T-helper 17 cell (primary cell): ENCODE data around the gene C9orf50. TPM values are rescaled to one million over a fixed set of nuclear protein-coding genes. Genes with fewer than 3 reads are reported as not detected.

Source experiments
- ATAC-seq: fragments of 150-1000 bp; cut with Tn5 transposase; 2 replicates; pipeline ENCODE4 v1.10.0; 2021; ENCODE audit warnings: mild to moderate bottlenecking, moderate library complexity
- DNase-seq, 3 donors: peaks; one replicate each; pipeline versions ENCODE4 v3.0.0 to v3.0.0-alpha.2; 2020 to 2021
- H3K9me3 ChIP-seq: one replicate; pipeline ENCODE4 v1.7.0; 2013; ENCODE audit warnings: low read length, mild to moderate bottlenecking; ENCODE audit not compliant: control insufficient read depth, poor library complexity, severe bottlenecking
- H3K27ac Mint-ChIP-seq: one replicate; pipeline ENCODE4 v1.8.0; 2022; ENCODE audit warnings: mild to moderate bottlenecking, moderate library complexity, mixed read lengths
- H3K27me3 Mint-ChIP-seq: one replicate; pipeline ENCODE4 v1.8.0; 2022; ENCODE audit warnings: mixed read lengths
- H3K36me3 Mint-ChIP-seq: one replicate; pipeline ENCODE4 v1.8.0; 2022; ENCODE audit warnings: low read depth, mixed read lengths
- H3K4me1 Mint-ChIP-seq: one replicate; pipeline ENCODE4 v1.8.0; 2022; ENCODE audit warnings: mild to moderate bottlenecking, mixed read lengths
- H3K4me3 Mint-ChIP-seq: one replicate; pipeline ENCODE4 v1.8.0; 2022; ENCODE audit warnings: mild to moderate bottlenecking, moderate library complexity, mixed read lengths
- total RNA-seq, 4 donors: library from RNA in 2 of 4; stranded (reverse) in 2 of 4; gene quantifications; one replicate each; pipeline ENCODE4 v1.2.3 and lab custom pipeline; 2022 to 2026

Gene C9orf50
- total RNA-seq, 2 donors from 2014 or later: not detected

DNA sequence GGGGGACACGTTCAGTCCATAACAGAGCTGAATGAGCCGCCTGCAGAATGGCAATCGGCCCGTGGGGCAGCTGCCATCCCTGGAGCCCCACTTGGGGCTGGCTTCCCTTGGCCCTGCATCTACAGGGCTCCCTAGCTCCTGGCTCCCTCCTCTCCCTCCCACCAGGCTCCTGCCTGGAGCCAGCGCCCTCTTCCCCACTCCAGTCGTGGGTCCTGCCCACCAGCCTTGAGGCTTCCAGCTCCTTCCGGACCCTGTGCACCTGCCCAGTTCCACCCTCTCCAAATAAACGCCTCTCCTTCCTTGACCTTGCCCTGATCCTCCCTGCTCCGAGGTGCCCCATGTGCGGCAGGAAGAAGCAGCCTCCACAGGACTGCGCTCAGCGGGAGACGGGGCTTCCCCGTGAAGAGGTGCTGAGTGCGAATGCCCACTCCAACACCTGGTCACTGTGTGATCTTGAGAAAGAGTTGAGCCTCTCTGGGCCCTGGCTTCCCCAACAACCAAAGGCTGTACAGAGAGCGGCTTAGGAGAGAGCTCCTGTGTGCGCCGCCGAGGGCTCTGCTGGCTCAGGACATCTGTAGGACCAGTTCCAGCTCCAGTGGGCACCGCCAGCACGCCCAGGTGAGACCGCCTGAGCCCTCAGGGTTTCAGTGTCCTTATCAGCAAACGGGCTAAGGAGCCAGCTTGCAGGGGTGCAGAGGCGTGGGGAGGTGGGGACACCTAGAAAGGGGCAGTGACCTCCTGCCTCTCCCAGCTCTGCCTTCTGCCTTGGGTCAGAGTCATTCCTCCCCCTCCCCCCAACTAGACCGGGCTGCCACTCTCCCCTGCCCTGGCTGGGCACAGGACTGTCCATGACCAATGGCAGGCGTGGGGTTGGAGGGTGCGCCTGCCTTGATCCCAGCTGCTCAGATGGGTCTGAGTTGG is 12.1 kb downstream of the C9orf50 start:
- no peak for DNase-seq
- H3K36me3 Mint-ChIP-seq: no peaks in the 10 kb centered on the region
- peak overlapping the region; percentile 67 for H3K4me3 Mint-ChIP-seq
- H3K9me3 ChIP-seq: no peaks in the 10 kb centered on the region
- H3K27ac Mint-ChIP-seq: peak overlapping the region; percentile 94
- ATAC-seq: no peak
- no peaks in the 10 kb centered on the region for H3K27me3 Mint-ChIP-seq
- H3K4me1 Mint-ChIP-seq: peaks cover 29% of the 10 kb centered on the region

DNA sequence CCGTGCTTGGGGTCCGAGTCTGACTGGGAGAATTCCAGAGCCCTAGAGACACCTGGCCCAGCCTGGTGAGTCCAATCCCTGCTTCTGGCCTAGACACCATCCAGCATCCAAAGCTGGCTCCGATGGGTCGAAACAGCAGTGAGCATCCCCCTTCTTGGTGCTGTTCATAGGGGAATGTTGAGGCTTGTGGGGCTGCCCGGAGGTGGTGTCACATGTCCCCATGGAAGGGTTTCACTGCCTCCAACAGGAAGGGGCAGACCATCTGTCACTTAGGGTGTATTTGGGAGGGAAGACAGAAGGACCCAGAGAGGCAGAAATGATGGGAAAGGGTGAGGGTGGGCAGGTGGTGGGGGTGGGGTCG is 13.9 kb downstream of the C9orf50 start:
- DNase-seq: no peak
- Mint-ChIP-seq H3K27me3 (no peaks in the 10 kb centered on the region), H3K4me1 (peaks cover 32% of the 10 kb centered on the region), H3K36me3 (no peaks in the 10 kb centered on the region), H3K4me3 (no peak overlapping the region), H3K27ac (peak overlapping the region; percentile 94)
- no peaks in the 10 kb centered on the region for H3K9me3 ChIP-seq
- ATAC-seq: no peak

DNA sequence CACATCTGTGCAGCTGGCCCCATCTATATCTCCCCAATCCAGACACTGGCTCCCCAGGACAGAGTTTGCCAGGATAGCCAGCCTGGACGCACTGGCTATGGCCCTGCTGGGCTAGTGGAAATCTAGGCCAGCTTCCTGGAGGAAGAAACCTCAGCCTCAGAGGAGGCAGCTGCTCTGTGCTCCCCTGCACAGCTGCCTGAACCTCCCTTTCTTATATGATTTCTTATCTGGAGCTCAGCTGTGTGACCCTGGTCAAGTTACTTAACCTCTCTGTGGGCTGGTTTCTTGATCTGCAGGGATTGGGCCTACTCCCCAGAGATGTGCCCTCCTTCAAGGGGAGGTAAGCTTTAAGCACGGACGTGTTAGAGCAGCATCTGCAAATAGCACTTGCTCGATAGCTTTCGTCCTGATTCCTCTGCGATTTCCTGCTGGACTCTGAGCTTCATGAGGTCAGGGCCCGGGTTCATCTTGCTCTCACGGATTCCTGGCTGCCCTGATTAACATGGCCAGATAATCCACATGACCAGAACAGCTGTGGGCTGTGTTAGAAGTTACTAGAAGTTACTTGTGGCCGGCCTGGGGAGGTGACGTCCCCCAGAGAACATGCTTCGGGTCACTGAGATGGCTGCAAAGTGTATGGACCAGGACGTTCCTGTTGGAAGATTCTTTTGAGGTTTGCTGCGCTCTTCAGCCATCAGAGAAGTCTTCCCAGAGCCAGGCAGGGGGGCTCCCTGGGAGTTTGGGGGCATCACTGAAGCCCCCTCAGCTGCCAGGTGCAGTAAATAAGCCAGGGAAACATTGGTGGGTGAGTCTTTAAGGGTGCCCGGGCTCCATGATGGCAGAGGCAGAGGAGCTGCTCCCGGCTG is 14.5 kb downstream of the C9orf50 start:
- H3K27me3 Mint-ChIP-seq: no peaks in the 10 kb centered on the region
- peaks cover 32% of the 10 kb centered on the region for H3K4me1 Mint-ChIP-seq
- H3K9me3 ChIP-seq: no peaks in the 10 kb centered on the region
- DNase-seq: no peak
- H3K27ac Mint-ChIP-seq: peak overlapping the region; percentile 94
- H3K4me3 Mint-ChIP-seq: peak overlapping the region; percentile 36
- ATAC-seq: no peak
- H3K36me3 Mint-ChIP-seq: no peaks in the 10 kb centered on the region

DNA sequence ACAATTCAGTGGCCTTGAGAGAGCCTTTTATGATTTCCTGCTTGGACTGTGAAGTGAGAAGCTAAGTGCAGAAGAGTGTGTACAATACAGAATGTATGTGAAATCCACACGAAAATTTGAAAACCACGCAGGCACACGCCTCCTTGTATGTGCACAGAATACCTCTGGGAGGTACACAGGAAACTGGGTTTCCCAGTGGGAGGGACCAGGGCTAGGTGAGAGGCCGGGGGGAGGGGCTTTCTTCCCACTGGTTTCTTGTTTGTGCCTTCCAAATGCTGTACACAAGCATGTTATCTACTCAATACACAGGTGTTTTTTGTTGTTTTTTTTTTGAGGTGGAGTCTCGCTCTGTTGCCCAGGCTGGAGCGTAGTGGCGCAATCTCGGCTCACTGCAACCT is 16.1 kb downstream of the C9orf50 start:
- H3K4me1 Mint-ChIP-seq: peaks cover 27% of the 10 kb centered on the region
- no peak for ATAC-seq
- no peak overlapping the region for H3K4me3 Mint-ChIP-seq
- DNase-seq: no peak
- H3K27ac Mint-ChIP-seq: no peak overlapping the region
- no peaks in the 10 kb centered on the region for H3K36me3 Mint-ChIP-seq
- H3K27me3 Mint-ChIP-seq: no peaks in the 10 kb centered on the region
- no peaks in the 10 kb centered on the region for H3K9me3 ChIP-seq

DNA sequence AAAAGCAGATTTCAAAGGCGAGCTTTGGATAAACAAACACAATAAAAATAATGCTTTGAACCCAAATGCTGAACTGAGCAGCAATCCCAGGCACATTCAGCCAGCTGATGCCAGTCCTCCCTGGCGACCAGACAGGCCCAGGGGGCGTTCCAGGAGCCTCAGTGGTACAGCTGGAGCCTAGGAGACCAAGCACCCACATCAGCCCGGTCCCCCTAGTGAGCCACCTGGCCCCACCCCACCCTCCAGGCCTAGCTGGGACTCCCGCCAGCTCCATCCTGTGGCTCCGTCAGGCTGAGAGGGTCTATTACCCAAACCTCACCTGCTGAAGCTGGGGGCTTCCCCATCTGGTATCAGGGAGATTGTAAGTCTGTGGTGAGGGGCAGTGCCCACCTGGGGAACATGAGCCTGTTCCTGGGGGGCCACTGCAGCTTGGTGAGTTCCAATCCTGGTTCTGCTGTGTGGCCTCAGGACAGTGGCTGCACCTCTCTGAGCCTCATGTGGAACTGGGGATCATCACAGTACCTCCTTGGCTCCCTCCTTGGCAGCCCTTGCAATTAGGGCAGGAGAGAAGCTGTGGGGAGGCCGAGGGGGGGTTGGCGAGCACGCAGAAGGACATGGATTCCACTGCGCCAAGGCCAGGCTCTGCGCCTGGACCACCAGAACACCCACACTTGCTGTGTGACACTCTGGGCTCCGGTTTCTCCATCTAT is 16.7 kb downstream of the C9orf50 start:
- H3K27ac Mint-ChIP-seq: no peak overlapping the region
- no peaks in the 10 kb centered on the region for H3K36me3 Mint-ChIP-seq
- no peak overlapping the region for H3K4me3 Mint-ChIP-seq
- H3K27me3 Mint-ChIP-seq: no peaks in the 10 kb centered on the region
- H3K4me1 Mint-ChIP-seq: peaks cover 24% of the 10 kb centered on the region
- DNase-seq (no peak), ATAC-seq (no peak)
- H3K9me3 ChIP-seq: no peaks in the 10 kb centered on the region

DNA sequence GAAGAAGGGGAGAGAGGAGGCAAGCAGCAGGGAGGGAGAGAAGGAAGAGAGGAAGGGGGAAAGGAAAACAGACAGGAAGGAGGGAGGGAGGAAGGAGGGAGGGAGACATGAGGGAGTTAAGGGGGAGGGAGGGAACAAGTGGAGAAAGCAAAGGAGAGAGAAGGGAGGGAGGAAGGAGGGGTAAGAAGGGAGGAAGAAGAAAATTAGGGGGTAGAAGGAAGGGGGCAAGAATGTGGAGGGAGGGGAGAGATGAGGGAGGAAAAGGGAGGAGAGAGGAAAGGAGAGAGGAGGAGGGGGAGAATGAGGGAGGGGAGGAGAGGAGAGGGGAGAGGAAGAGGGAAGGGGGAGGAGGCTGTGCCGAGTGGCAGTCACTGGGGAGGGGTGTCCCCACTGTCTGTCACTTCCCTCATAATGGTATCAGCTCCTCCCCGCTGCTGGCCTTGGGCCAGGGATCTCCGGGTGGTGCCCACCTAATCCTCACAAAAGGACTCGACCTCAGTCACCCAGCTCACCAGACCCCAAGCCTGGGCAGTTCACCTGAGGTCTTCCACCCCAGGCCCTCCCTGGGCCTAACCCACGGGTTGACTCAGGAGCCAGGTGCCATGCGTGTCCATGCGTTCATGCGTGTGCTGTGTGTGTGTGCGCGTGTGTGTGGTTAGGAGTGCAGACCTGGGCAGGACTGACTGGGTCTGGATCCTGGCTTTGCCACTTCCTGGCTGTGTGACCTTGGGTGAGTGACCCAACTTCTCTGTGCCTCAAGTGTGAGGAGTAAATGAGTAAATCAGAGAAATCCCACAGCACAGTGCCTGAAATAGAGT is 18.1 kb downstream of the C9orf50 start:
- no peak for ATAC-seq
- no peaks in the 10 kb centered on the region for H3K9me3 ChIP-seq
- no peak for DNase-seq
- H3K27me3 Mint-ChIP-seq: no peaks in the 10 kb centered on the region
- no peak overlapping the region for H3K4me3 Mint-ChIP-seq
- no peak overlapping the region for H3K27ac Mint-ChIP-seq
- no peaks in the 10 kb centered on the region for H3K36me3 Mint-ChIP-seq
- peaks cover 26% of the 10 kb centered on the region for H3K4me1 Mint-ChIP-seq

DNA sequence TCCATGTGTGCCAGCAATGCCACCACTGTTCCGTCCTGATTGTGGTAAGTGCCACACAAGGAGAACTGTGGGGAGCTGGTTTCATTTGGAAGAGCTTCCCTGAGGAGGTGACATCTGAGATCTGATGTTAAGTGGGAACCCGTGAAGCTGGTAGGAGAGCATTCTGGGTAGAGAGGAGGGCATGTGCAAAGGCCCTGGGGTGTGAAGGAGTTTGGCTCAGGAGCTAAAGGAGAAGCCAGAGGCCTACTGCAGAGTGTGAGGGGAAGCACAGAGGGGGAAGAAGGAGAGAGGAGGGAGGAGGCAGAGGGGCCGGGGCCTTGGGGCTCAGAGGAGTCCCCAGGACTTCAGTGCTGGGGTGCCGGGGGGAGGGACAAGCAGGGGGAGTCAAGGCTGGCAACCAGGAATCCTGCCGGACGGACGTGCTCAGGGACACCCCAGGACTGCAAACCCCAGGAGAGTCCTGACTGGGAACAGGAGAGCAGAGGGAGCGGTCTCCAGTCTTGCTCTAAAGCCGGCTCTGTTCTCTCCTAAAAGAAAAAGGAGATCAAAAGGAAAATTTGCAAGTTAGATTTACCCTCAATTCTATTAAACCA is 19.7 kb downstream of the C9orf50 start:
- Mint-ChIP-seq H3K36me3 (no peaks in the 10 kb centered on the region), H3K4me3 (no peak overlapping the region), H3K4me1 (peaks cover 21% of the 10 kb centered on the region), H3K27ac (no peak overlapping the region), H3K27me3 (no peaks in the 10 kb centered on the region)
- ATAC-seq (no peak), DNase-seq (no peak)
- no peaks in the 10 kb centered on the region for H3K9me3 ChIP-seq

DNA sequence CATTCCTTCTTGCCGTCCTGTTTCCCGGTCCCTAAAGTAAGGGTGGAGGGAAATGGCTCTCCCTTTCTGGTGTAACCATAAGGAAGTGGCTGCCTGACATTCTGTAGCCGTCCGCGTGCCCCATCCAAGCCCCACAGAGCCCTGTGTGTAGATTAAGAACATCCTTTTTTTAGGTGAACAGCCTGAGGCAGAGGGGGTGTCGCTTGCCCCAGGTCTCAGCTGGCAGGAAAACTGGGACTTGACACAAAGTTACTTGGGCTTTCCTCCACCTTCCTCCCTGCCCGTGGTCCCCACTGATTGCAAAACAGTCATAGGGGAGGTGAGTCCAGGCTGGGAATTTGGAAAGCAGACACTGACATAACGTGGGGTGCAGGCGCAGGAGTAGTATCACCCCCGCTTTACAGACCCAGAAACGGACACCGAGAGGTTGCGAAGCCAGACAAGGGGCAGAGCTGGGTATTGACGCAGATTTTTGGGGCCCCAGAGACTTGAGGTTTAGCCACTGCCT is 22.8 kb downstream of the C9orf50 start:
- DNase-seq (no peak), ATAC-seq (peak; percentile 20)
- Mint-ChIP-seq H3K36me3 (no peaks in the 10 kb centered on the region), H3K4me3 (peak overlapping the region; percentile 82), H3K4me1 (peaks cover 30% of the 10 kb centered on the region), H3K27ac (peak overlapping the region; percentile 81), H3K27me3 (no peaks in the 10 kb centered on the region)
- H3K9me3 ChIP-seq: no peaks in the 10 kb centered on the region

DNA sequence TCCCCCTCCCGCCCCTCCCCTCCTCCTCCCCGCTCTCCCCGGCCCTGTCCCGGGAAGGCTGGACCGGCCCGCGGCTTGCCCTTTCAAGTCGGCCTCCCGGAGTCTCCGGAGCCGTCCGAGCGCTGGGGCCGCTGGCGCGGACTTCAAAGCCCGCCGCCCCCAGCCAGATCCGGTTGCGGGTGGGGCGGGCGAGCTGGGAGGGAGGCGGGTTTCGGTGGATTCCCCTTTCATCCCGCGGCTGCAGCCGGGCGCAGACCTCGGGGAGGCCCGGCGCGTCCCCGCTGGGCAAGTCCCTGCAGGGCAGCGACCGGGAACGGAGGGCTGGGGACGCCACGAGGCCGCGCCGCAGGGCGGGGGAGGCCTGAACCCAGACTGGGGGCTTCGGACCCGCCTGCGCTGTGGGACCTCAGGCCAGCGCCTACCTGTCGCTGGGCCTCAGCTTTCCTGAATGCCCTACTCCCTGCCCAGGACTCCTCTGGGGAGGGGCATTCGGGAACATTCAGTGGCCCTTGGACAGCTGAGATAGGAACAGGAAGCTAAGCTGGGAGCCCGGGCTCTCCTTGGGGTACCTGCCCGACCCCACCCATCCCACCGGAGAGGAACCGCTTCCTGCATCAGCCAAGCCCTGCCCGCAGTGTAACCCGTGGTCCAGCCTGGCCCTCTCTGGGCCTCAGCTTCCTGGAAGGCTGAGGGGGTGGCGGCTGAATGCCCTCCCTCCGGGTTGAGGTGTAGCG is 23.4 kb downstream of the C9orf50 start:
- Mint-ChIP-seq H3K4me1 (peaks cover 26% of the 10 kb centered on the region), H3K36me3 (no peaks in the 10 kb centered on the region), H3K4me3 (peak overlapping the region; percentile 82), H3K27me3 (no peaks in the 10 kb centered on the region), H3K27ac (peak overlapping the region; percentile 81)
- DNase-seq (peak; percentile 23 to 28 (median 28)), ATAC-seq (peak; percentile 82)
- no peaks in the 10 kb centered on the region for H3K9me3 ChIP-seq

DNA sequence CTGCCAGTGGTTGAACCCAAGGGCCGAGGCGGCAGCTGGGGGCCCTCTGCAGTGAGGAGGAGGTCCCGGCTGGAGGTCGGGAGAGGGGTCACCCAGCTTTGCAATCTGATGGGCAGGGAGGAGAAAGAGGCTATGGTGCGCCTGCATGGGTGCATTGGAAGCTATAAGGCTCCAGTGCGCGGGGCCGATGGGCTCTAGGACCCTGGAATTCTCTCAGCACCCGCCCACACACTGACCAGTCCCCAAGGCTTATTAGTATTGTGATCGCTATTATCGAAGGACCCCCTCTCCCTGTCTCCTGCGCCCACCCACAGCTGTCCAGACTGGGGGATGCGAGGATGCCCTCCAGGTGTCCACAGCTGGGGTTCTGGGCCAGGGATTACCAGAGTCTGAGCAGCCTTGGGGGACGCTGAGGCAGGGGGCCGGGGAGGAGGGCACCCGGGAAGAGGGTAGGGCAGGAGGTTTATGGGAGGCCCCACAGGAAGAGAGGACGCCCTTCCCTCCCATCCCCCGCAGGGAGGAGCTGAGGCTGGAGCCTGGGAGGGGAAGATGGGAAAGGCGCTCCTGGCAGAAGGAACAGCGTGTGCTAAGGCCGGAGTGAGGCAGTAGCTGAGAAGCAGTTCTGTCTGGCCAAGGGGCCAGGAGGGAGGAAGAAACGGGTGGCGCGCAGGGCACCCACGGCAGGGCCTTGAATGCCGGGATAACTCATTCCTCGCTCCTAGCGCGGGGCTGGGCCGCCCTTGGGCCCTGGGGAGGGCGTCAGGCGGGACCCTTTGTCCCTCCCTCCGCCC is 24.2 kb downstream of the C9orf50 start:
- DNase-seq: no peak
- peak overlapping the region; percentile 66 for H3K4me3 Mint-ChIP-seq
- H3K27ac Mint-ChIP-seq: peak overlapping the region; percentile 47
- H3K27me3 Mint-ChIP-seq: no peaks in the 10 kb centered on the region
- H3K4me1 Mint-ChIP-seq: peaks cover 30% of the 10 kb centered on the region
- H3K9me3 ChIP-seq: no peaks in the 10 kb centered on the region
- H3K36me3 Mint-ChIP-seq: no peaks in the 10 kb centered on the region
- ATAC-seq: peak; percentile 12

DNA sequence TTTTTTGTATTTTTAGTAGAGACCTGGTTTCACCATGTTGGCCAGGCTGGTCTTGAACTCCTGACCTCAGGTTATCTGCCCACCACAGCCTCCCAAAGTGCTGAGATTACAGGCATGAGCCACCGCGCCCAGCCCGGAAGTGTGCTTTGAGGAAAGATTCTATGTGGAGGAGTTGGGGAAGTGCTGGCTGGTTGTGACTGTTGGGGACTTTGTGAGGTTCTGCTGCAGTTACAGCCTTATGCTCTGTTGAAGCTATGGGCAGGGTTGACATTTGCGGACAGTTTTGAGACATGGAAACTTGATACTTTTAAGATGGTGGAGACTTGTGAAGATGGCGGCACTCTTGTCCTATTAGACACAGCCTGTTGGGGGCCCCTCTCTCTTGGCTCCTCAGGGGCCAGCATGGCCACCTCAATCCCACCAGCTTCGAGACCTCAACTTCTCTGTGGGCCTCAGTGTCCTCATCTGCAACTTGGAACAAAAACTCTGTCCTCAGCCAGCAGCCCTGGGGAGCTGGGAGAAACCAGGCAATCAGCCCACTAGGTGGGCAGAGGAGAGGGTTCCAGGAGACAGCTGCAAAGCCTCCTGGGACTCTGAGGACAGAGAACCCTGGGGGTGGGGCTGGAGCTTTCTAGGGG is 24.9 kb downstream of the C9orf50 start:
- DNase-seq (no peak), ATAC-seq (no peak)
- Mint-ChIP-seq H3K4me1 (peaks cover 29% of the 10 kb centered on the region), H3K4me3 (peak overlapping the region; percentile 66), H3K27me3 (no peaks in the 10 kb centered on the region), H3K27ac (peak overlapping the region; percentile 47), H3K36me3 (no peaks in the 10 kb centered on the region)
- no peaks in the 10 kb centered on the region for H3K9me3 ChIP-seq
